ENCODE data around the gene RND1. TPM values are rescaled to one million over a fixed set of nuclear protein-coding genes. Genes with fewer than 3 reads are reported as not detected.
A peak's percentile ranks its signal among the peaks of the same experiment; 100 is the strongest.

RND1 gene
- total RNA-seq, 4 donors from 2014 or later, result 0.68 to 3.0 (median 1.6) TPM

DNA sequence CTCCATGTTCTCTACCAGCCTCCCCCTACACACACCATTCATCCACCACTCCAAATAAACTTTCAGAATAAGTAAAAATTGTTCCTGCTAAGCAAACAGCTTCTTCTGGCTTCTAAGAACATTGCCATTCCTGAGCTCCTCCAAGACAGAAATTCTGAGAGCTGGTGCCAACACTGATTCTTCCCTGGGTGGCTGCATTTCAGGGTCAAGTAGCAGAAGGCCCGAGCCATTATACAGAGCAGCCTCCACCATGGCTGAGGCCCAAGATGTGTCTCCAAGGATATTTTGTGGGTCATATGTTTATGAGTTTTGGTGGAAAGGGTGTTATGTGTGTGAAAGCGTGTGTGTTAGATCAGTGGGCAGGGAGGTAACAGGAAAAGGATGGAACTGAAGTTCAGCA lies 3.5 kb upstream of the RND1 start:
- intact Hi-C loops (cut with DNase I), result no loop called here
- 35 to 37% methylated on average over 2 of the region's 2 CpGs for WGBS, 2 donors
- no peak overlapping the region for H3K4me3 ChIP-seq (replicated peaks in 1 of 3)
- DNase-seq, result peak; percentile 84 to 86
- no peaks in the 10 kb centered on the region for H3K27me3 ChIP-seq
- TF ChIP-seq POLR2A (IDR thresholded peaks at IDR 0.05) (peak in 1 of 2 donors; percentile 10), CTCF (IDR thresholded peaks at IDR 0.05) (no peak)
- no peaks in the 10 kb centered on the region for H3K36me3 ChIP-seq
- no peaks in the 10 kb centered on the region for H3K9me3 ChIP-seq
- H3K4me1 ChIP-seq, result peaks cover 44 to 60% of the 10 kb centered on the region in 2 donors
- peak overlapping the region; percentile 76 to 81 (median 76) for H3K27ac ChIP-seq

GRCh38 chr12:48868451-48868850 lies 2.8 kb upstream of the RND1 start:
- no peak for DNase-seq
- Histone ChIP-seq H3K36me3 (no peaks in the 10 kb centered on the region), H3K4me1 (peaks cover 44 to 55% of the 10 kb centered on the region in 2 donors), H3K27me3 (no peaks in the 10 kb centered on the region), H3K4me3 (replicated peaks in 1 of 3) (no peak overlapping the region), H3K9me3 (no peaks in the 10 kb centered on the region), H3K27ac (peak overlapping the region; percentile 76 to 81 (median 76))
- intact Hi-C loops (cut with DNase I), result no loop called here
- 80 to 85% methylated on average over 2 of the region's 2 CpGs for WGBS, 2 donors
- TF ChIP-seq CTCF (IDR thresholded peaks at IDR 0.05) (no peak), POLR2A (IDR thresholded peaks at IDR 0.05) (no peak)

DNA sequence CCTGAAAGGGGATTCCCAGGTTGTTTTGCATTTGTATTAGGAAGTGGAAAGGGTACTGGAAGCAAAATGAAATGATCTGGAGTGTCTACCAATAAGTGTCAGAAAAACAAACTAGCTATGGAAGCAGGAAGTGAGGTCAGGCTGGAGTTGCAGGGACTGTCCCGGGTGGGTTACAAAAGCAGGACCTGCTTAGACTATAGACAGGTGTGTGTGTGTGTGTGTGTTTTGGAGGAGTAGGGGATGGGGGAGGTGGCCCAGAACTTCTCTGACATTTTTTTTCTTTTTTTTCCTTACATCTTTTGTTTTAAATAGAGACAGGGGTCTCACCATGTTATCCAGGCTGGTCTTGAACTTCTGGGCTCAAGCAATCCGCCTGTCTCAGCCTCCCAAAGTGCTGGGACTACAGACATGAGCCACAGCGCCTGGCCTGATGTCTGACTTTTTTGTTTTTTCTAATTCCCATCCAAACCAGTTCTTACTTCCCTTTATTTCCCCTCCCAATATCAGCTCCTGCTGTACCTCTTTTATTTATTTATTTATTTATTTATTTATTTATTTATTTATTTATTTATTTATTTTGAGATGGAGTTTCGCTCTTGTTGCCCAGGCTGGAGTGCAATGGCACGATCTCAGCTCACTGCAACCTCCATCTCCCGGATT lies 512 bp upstream of the RND1 start:
- TF ChIP-seq CTCF (IDR thresholded peaks at IDR 0.05) (no peak), POLR2A (IDR thresholded peaks at IDR 0.05) (no peak)
- intact Hi-C loops (cut with DNase I), result no loop called here
- peak overlapping the region; percentile 76 to 81 (median 76) for H3K27ac ChIP-seq
- H3K4me1 ChIP-seq, result peaks cover 36 to 43% of the 10 kb centered on the region in 2 donors
- 80 to 81% methylated on average over 6 of the region's 6 CpGs for WGBS, 2 donors
- H3K36me3 ChIP-seq, result no peaks in the 10 kb centered on the region
- no peaks in the 10 kb centered on the region for H3K27me3 ChIP-seq
- DNase-seq, result no peak
- no peaks in the 10 kb centered on the region for H3K9me3 ChIP-seq
- no peak overlapping the region for H3K4me3 ChIP-seq (replicated peaks in 1 of 3)

DNA sequence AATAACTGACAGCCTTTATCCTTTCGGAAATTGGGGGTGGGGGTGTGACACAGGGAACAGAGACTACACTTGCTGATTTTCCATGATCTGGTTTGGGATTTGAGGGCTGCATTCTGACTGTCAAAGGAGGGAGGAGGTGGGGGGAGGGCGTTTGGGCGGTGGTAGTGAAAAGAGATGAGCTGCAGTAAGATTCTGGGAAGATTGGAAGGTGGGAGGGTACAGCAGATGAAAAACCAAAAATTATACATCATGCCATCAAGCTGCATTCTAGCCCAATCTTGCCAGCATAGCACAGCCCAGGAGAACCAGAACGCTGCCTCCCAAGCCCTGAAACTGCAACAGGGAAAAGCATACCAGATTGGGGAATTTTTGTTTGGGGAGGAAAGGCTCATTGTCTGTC lies 2.4 kb downstream of the RND1 start:
- intact Hi-C loops (cut with DNase I), result no loop called here
- H3K27ac ChIP-seq, result no peak overlapping the region
- no peaks in the 10 kb centered on the region for H3K9me3 ChIP-seq
- H3K4me1 ChIP-seq, result peaks cover 21 to 30% of the 10 kb centered on the region in 2 donors
- no peaks in the 10 kb centered on the region for H3K36me3 ChIP-seq
- TF ChIP-seq POLR2A (IDR thresholded peaks at IDR 0.05), result no peak
- no peak for TF ChIP-seq CTCF (IDR thresholded peaks at IDR 0.05)
- no peaks in the 10 kb centered on the region for H3K27me3 ChIP-seq
- no peak for DNase-seq
- no peak overlapping the region for H3K4me3 ChIP-seq (replicated peaks in 1 of 3)
- 78 to 82% methylated on average over 4 of the region's 4 CpGs for WGBS, 2 donors

DNA sequence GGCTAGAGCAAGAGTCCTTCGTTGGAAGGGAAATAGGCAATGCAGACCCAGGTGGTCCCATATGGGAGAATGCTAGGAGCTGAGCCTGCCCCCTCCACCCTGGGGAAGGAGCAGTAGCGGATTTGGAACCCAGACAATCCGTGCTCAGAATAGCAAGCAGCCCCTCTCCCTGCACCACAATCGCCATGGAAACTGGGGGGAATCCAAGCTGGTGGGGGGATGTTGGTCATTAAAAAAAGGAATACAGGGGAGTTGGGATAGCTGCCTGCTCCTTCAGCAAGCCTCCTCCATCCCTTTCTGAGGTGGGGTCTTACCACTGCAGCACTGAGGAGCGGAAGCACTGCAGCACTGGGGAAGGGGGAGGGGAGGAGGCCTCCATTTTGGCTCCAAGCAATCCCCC lies 2.9 kb downstream of the RND1 start:
- H3K4me3 ChIP-seq (replicated peaks in 1 of 3), result no peak overlapping the region
- H3K27me3 ChIP-seq, result no peaks in the 10 kb centered on the region
- TF ChIP-seq POLR2A (IDR thresholded peaks at IDR 0.05) (no peak), CTCF (IDR thresholded peaks at IDR 0.05) (no peak)
- WGBS, 2 donors, result 76 to 79% methylated on average over 4 to 5 of the region's 5 CpGs
- intact Hi-C loops (cut with DNase I), result no loop called here
- peaks cover 18 to 25% of the 10 kb centered on the region in 2 donors for H3K4me1 ChIP-seq
- H3K27ac ChIP-seq, result no peak overlapping the region
- no peaks in the 10 kb centered on the region for H3K36me3 ChIP-seq
- no peak for DNase-seq
- no peaks in the 10 kb centered on the region for H3K9me3 ChIP-seq

Data from thyroid gland (tissue), 4 donors.